Spleen (tissue), 11 donors: ENCODE measurements around the gene SECTM1. TPM values are rescaled to one million over a fixed set of nuclear protein-coding genes. Genes with fewer than 3 reads are reported as not detected.

Source experiments
- DNase-seq: peaks from one replicate; pipeline ENCODE4 v3.0.0-alpha.2; 2020
- H3K27ac ChIP-seq, 8 donors: fragments of 200-600 bp; sonication (generic) in 7 of 8; 1 replicate in 4 of 8; 2 replicates in 4 of 8; pipeline versions ENCODE4 v1.5.0 to v1.8.0; 2016 to 2021; ENCODE audit warnings: inconsistent platforms in 4 of 8, mild to moderate bottlenecking in 4 of 8, moderate library complexity in 1 of 8
- H3K27me3 ChIP-seq, 7 donors: fragments of 200-600 bp; sonication (generic) in 6 of 7; replicated peaks in 1 of 7; 1 replicate in 4 of 7; 2 replicates in 3 of 7; pipeline versions ENCODE4 v1.5.0 to v1.8.0; 2016 to 2021; ENCODE audit warnings: inconsistent platforms in 3 of 7, mild to moderate bottlenecking in 1 of 7
- H3K36me3 ChIP-seq, 6 donors: fragments of 200-600 bp; sonication (generic) in 5 of 6; 1 replicate in 4 of 6; 2 replicates in 2 of 6; pipeline versions ENCODE4 v1.5.0 to v1.8.0; 2016 to 2021; ENCODE audit warnings: inconsistent platforms in 2 of 6
- H3K4me1 ChIP-seq, 6 donors: fragments of 200-600 bp; sonication (generic) in 5 of 6; 1 replicate in 3 of 6; 2 replicates in 3 of 6; pipeline versions ENCODE4 v1.5.0 to v1.8.0; 2016 to 2021; ENCODE audit warnings: inconsistent platforms in 3 of 6
- H3K4me3 ChIP-seq, 8 donors: fragments of 200-600 bp; sonication (generic) in 7 of 8; 1 replicate in 4 of 8; 2 replicates in 4 of 8; pipeline versions ENCODE4 v1.5.0 to v1.8.0; 2016 to 2021; ENCODE audit warnings: inconsistent platforms in 4 of 8, mild to moderate bottlenecking in 4 of 8, moderate library complexity in 2 of 8
- H3K9me3 ChIP-seq, 8 donors: fragments of 200-600 bp; sonication (generic) in 7 of 8; 1 replicate in 4 of 8; 2 replicates in 4 of 8; pipeline versions ENCODE4 v1.5.0 to v1.8.0; 2016 to 2021; ENCODE audit warnings: inconsistent platforms in 4 of 8
- CTCF ChIP-seq, 11 experiments: fragments of 200-600 bp in 7 of 11; fragments of 450-650 bp in 4 of 11; sonication (generic) in 4 of 11; IDR thresholded peaks in 8 of 11; conservative IDR thresholded peaks in 3 of 11; 1 replicate in 7 of 11; 2 replicates in 4 of 11; pipeline versions ENCODE4 v1.4.0 to v1.8.0; 2016 to 2021; ENCODE audit warnings: antibody characterized with exemption in 11 of 11, inconsistent platforms in 4 of 11, mild to moderate bottlenecking in 1 of 11
- POLR2A ChIP-seq, 3 donors: fragments of 450-650 bp; IDR thresholded peaks; one replicate each; pipeline ENCODE4 v1.5.1; 2017; ENCODE audit warnings: antibody characterized with exemption in 3 of 3, mild to moderate bottlenecking in 1 of 3
- POLR2AphosphoS5 ChIP-seq, 3 donors: sonication (generic); formaldehyde crosslinking; IDR thresholded peaks; one replicate each; pipeline ENCODE4 v1.5.1; 2017; ENCODE audit warnings: antibody characterized with exemption in 3 of 3
- WGBS, 5 donors: extraction: QIAGEN DNeasy Blood & Tissue Kit in 3 of 5; methylation state at CpG; one replicate each; pipeline versions ENCODE4 v1.1.5 to v1.1.7; 2013 to 2018; 5-methylcytosine and 5-hydroxymethylcytosine counted together
- intact Hi-C: fragments of 100-400 bp; cut with DNase I; formaldehyde crosslinking; loops from one replicate; pipeline ENCODE4 v1.15.0; 2023; ENCODE audit warnings: low total_unique reads
- polyA plus RNA-seq, 3 donors: library from polyadenylated mRNA; stranded (reverse); fragments of 200-250 nt; gene quantifications; one replicate each; pipeline ENCODE4 v1.2.1, GENCODE V29; 2013
- total RNA-seq, 7 donors: library from RNA; depleted of rRNA in 3 of 7; stranded (reverse); fragments of >200 nt in 3 of 7; fragmentation: NEBNext Ultra II Directional in 4 of 7; extraction: Animal tissue kit (Norgen Biotek cat#: 25700) in 4 of 7; gene quantifications; one replicate each; pipeline versions ENCODE4 v1.1.0 to v1.2.1, GENCODE V29; 2016 to 2021
- donor health status: healthy with polysubstance abuse.
- donor health status: DM: no; HTN: no; CAD: no; lungs with moderate emphysema.
- donor health status: DM: no; HTN: no; CAD: no.
- donor health status: Bipolar disorder and iron deficiency.
- donor health status: healthy.
- donor health status: DM: no; HTN: no; CAD: no.
- donor health status: DM: yes; HTN: yes; CAD: no.

The SECTM1 gene
- total and polyA plus RNA-seq, 10 donors: 6.0 to 141 (median 60.4) TPM

- Histone ChIP-seq H3K4me1 (peaks cover 3 to 55% (median 35%) of the 10 kb centered on the region in 6 donors), H3K27me3 (peaks cover 0 to 66% (median 21%) of the 10 kb centered on the region in 7 donors), H3K9me3 (no peaks in the 10 kb centered on the region), H3K27ac (peak within 1 kb of the TSS in 7 of 8 donors; percentile 29 to 88 (median 67)), H3K4me3 (peak within 1 kb of the TSS; percentile 12 to 69 (median 31)), H3K36me3 (peaks cover 0 to 21% (median 0%) of the 10 kb centered on the region in 6 donors)
- intact Hi-C loops: no loop called here
- no peak for TF ChIP-seq CTCF (IDR thresholded peaks at IDR 0.05 in 8 of 11, conservative IDR thresholded peaks at IDR 0.05 in 3 of 11)
- TF ChIP-seq POLR2A (IDR thresholded peaks at IDR 0.05): no peak
- TF ChIP-seq POLR2AphosphoS5 (IDR thresholded peaks at IDR 0.05): peak; percentile 70 to 82 (median 71)
- peak; percentile 87 for DNase-seq
- 76 to 82% (median 80%) methylated on average over 7 to 26 of the region's 26 CpGs for WGBS, 5 donors
These were observed 16.0 kb downstream of the SECTM1 start, which contains the start of gene CD7 for GRCh38 chr17:82317394-82318168. Gene CD7 (minus strand): TSS chr17:82317608. CDS start chr17:82317495, 113 bp downstream.

GRCh38 chr17:82316651-82317393, 16.7 kb downstream of the SECTM1 start:
- 65 to 78% (median 75%) methylated on average over 16 to 29 of the region's 29 CpGs for WGBS, 5 donors
- H3K4me1 ChIP-seq: peaks cover 3 to 49% (median 35%) of the 10 kb centered on the region in 6 donors
- no peak for DNase-seq
- peak overlapping the region; percentile 12 to 69 (median 31) for H3K4me3 ChIP-seq
- TF ChIP-seq POLR2AphosphoS5 (IDR thresholded peaks at IDR 0.05) (no peak), POLR2A (IDR thresholded peaks at IDR 0.05) (no peak), CTCF (IDR thresholded peaks at IDR 0.05 in 8 of 11, conservative IDR thresholded peaks at IDR 0.05 in 3 of 11) (no peak)
- peaks cover 0 to 14% (median 0%) of the 10 kb centered on the region in 6 donors for H3K36me3 ChIP-seq
- H3K9me3 ChIP-seq: no peaks in the 10 kb centered on the region
- H3K27ac ChIP-seq: peak overlapping the region in 7 of 8 donors; percentile 29 to 88 (median 67)
- intact Hi-C loops: no loop called here
- H3K27me3 ChIP-seq: peaks cover 0 to 64% (median 21%) of the 10 kb centered on the region in 7 donors

- TF ChIP-seq POLR2A (IDR thresholded peaks at IDR 0.05) (no peak), POLR2AphosphoS5 (IDR thresholded peaks at IDR 0.05) (peak; percentile 43 to 79 (median 52)), CTCF (IDR thresholded peaks at IDR 0.05 in 8 of 11, conservative IDR thresholded peaks at IDR 0.05 in 3 of 11) (peak in 1 of 11 experiments; percentile 7)
- WGBS, 5 donors: 4 to 13% (median 9%) methylated on average over 30 to 36 of the region's 36 CpGs
- intact Hi-C loops: no loop called here
- DNase-seq: peak; percentile 87
- Histone ChIP-seq H3K4me3 (peak overlapping the region in 7 of 8 donors; percentile 17 to 69 (median 34)), H3K27ac (peak overlapping the region in 6 of 8 donors; percentile 5 to 88 (median 74)), H3K27me3 (peaks cover 0 to 59% (median 21%) of the 10 kb centered on the region in 7 donors), H3K4me1 (peaks cover 0 to 39% (median 25%) of the 10 kb centered on the region in 6 donors), H3K36me3 (peaks cover 0 to 10% (median 0%) of the 10 kb centered on the region in 6 donors), H3K9me3 (no peaks in the 10 kb centered on the region)
These were observed 17.7 kb downstream of the SECTM1 start for GRCh38 chr17:82315703-82316358.
